GM23338 (cell line): ENCODE results near the gene CEP55. TPM values are rescaled to one million over a fixed set of nuclear protein-coding genes. Genes with fewer than 3 reads are reported as not detected.
"Not testable (repeated sequence)": the region's sequence is repeated elsewhere in the genome, so short reads cannot be mapped to it uniquely, and the experiment has no call there.

Experiments used
- ATAC-seq: fragments of 200-7000 bp; cut with Tn5 transposase; 3 replicates; pipeline ENCODE4 v1.9.1; 2020
- DNase-seq: peaks from one replicate; pipeline ENCODE4 v3.0.0-alpha.2; 2015; ENCODE audit warnings: low spot score
- H2AFZ ChIP-seq: fragments of 200-600 bp; sonication (generic); 2 replicates; pipeline ENCODE4 v1.8.0; 2016; ENCODE audit warnings: antibody characterized with exemption, mild to moderate bottlenecking, moderate library complexity
- H3F3A ChIP-seq: fragments of 200-600 bp; sonication (generic); replicated peaks from 2 replicates; pipeline ENCODE4 v1.8.0; 2017; ENCODE audit warnings: antibody characterized with exemption, mixed run types, low read depth
- H3K27ac ChIP-seq: fragments of 200-600 bp; sonication (generic); 2 replicates; pipeline ENCODE4 v1.6.1; 2016; ENCODE audit warnings: low read depth
- H3K27me3 ChIP-seq: fragments of 200-600 bp; sonication (generic); 2 replicates; pipeline ENCODE4 v1.8.0; 2016; ENCODE audit warnings: mild to moderate bottlenecking, mixed run types, moderate library complexity; ENCODE audit not compliant: insufficient read depth
- H3K36me3 ChIP-seq: fragments of 200-600 bp; sonication (generic); 2 replicates; pipeline ENCODE4 v1.8.0; 2016; ENCODE audit warnings: mild to moderate bottlenecking; ENCODE audit not compliant: insufficient read depth
- H3K4me1 ChIP-seq: fragments of 200-600 bp; sonication (generic); 2 replicates; pipeline ENCODE4 v1.8.0; 2016; ENCODE audit warnings: mild to moderate bottlenecking, moderate library complexity; ENCODE audit not compliant: insufficient read depth
- H3K4me2 ChIP-seq: fragments of 200-600 bp; sonication (generic); 2 replicates; pipeline ENCODE4 v1.7.1; 2017; ENCODE audit warnings: mixed run types
- H3K4me3 ChIP-seq: fragments of 200-600 bp; sonication (generic); 2 replicates; pipeline ENCODE4 v1.6.1; 2016; ENCODE audit warnings: mixed run types
- H3K79me2 ChIP-seq: fragments of 200-600 bp; sonication (generic); replicated peaks from 2 replicates; pipeline ENCODE4 v1.8.0; 2017; ENCODE audit warnings: mild to moderate bottlenecking; ENCODE audit not compliant: insufficient read depth
- H3K9me2 ChIP-seq: fragments of 200-600 bp; sonication (generic); 2 replicates; pipeline ENCODE4 v1.8.0; 2017; ENCODE audit not compliant: insufficient read depth
- H4K20me1 ChIP-seq: fragments of 200-600 bp; sonication (generic); replicated peaks from 2 replicates; pipeline ENCODE4 v1.8.0; 2017; ENCODE audit warnings: mild to moderate bottlenecking; ENCODE audit not compliant: insufficient read depth
- H3K27ac Mint-ChIP-seq: 2 replicates; pipeline ENCODE4 v1.8.0; 2020; ENCODE audit warnings: inconsistent platforms, mild to moderate bottlenecking, moderate library complexity, mixed read lengths
- H3K27me3 Mint-ChIP-seq: 3 replicates; pipeline ENCODE4 v1.8.0; 2022; ENCODE audit warnings: low read depth, mild to moderate bottlenecking, moderate library complexity, mixed read lengths, inconsistent platforms; ENCODE audit not compliant: insufficient read depth, poor library complexity
- H3K36me3 Mint-ChIP-seq: 3 replicates; pipeline ENCODE4 v1.8.0; 2021; ENCODE audit warnings: low read depth, mild to moderate bottlenecking, inconsistent platforms, moderate library complexity, mixed read lengths
- H3K4me1 Mint-ChIP-seq: 3 replicates; pipeline ENCODE4 v1.8.0; 2020; ENCODE audit warnings: mild to moderate bottlenecking, inconsistent platforms, mixed read lengths
- H3K4me3 Mint-ChIP-seq: 3 replicates; pipeline ENCODE4 v1.8.0; 2021; ENCODE audit warnings: moderate library complexity, mild to moderate bottlenecking, inconsistent platforms, mixed read lengths
- H3K9me3 Mint-ChIP-seq: 3 replicates; pipeline ENCODE4 v1.8.0; 2020; ENCODE audit warnings: moderate library complexity, mild to moderate bottlenecking, inconsistent platforms, mixed read lengths
- NANOG ChIP-seq: IDR thresholded peaks from 2 replicates; pipeline ENCODE4 v1.6.1; 2016; ENCODE audit warnings: antibody characterized with exemption, borderline replicate concordance
- ZNF462 ChIP-seq: fragments of 250-450 bp; sonication (Bioruptor Pico); IDR thresholded peaks from 2 replicates; pipeline ENCODE4 v1.5.0; 2020; ENCODE audit warnings: mild to moderate bottlenecking, moderate library complexity
- polyA plus RNA-seq: library from polyadenylated mRNA; unstranded; fragments of >200 nt; fragmentation: Nextera tagmentation; extraction: Ambion mirVana; gene quantifications from 2 replicates; pipeline ENCODE4 v1.2.1, GENCODE V29; 2016
- total RNA-seq: library from RNA; depleted of rRNA; stranded (reverse); fragments of >200 nt; shearing (Covaris generic); gene quantifications from 2 replicates; pipeline ENCODE4 v1.2.3, GENCODE V29; 2014
- TF ChIP-seq, protein P1 (sequence below): IDR thresholded peaks from 2 replicates; pipeline ENCODE4 v1.6.1; 2016; ENCODE audit warnings: antibody characterized with exemption
- TF ChIP-seq, protein P2 (sequence below), 2 experiments: fragments of 200-600 bp in 1 of 2; sonication (generic) in 1 of 2; conservative IDR thresholded peaks; 2 replicates each; pipeline versions ENCODE4 v1.5.1 to v1.6.1; 2016 to 2017; ENCODE audit warnings: antibody characterized with exemption in 2 of 2, low read depth in 2 of 2, mild to moderate bottlenecking in 2 of 2, moderate library complexity in 1 of 2

The CEP55 gene
- total and polyA plus RNA-seq, 2 experiments from 2014 or later: 12.4 to 22.4 TPM

GRCh38 chr10:93535293-93535692 is 38.9 kb downstream of the CEP55 start:
- Mint-ChIP-seq H3K9me3 (no peaks in the 10 kb centered on the region; the same call in 2 of the 3 replicates), H3K4me3 (no peak overlapping the region), H3K27ac (no peak overlapping the region), H3K36me3 (no peaks in the 10 kb centered on the region), H3K4me1 (no peaks in the 10 kb centered on the region), H3K27me3 (peaks cover 3% of the 10 kb centered on the region)
- TF ChIP-seq ZNF462 (CRISPR knock-in tag): no peak
- TF ChIP-seq, protein P1, sequence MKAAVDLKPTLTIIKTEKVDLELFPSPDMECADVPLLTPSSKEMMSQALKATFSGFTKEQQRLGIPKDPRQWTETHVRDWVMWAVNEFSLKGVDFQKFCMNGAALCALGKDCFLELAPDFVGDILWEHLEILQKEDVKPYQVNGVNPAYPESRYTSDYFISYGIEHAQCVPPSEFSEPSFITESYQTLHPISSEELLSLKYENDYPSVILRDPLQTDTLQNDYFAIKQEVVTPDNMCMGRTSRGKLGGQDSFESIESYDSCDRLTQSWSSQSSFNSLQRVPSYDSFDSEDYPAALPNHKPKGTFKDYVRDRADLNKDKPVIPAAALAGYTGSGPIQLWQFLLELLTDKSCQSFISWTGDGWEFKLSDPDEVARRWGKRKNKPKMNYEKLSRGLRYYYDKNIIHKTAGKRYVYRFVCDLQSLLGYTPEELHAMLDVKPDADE: no peak
- TF ChIP-seq, protein P2, sequence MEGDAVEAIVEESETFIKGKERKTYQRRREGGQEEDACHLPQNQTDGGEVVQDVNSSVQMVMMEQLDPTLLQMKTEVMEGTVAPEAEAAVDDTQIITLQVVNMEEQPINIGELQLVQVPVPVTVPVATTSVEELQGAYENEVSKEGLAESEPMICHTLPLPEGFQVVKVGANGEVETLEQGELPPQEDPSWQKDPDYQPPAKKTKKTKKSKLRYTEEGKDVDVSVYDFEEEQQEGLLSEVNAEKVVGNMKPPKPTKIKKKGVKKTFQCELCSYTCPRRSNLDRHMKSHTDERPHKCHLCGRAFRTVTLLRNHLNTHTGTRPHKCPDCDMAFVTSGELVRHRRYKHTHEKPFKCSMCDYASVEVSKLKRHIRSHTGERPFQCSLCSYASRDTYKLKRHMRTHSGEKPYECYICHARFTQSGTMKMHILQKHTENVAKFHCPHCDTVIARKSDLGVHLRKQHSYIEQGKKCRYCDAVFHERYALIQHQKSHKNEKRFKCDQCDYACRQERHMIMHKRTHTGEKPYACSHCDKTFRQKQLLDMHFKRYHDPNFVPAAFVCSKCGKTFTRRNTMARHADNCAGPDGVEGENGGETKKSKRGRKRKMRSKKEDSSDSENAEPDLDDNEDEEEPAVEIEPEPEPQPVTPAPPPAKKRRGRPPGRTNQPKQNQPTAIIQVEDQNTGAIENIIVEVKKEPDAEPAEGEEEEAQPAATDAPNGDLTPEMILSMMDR (conservative IDR thresholded peaks at IDR 0.05; ENCODE audit: low read depth in 2 of 2): peak; percentile 39 to 45
- TF ChIP-seq NANOG: no peak
- ATAC-seq (peak; percentile 64), DNase-seq (peak; percentile 59)
- Histone ChIP-seq H3K4me2 (no peak overlapping the region), H3K79me2 (no peaks in the 10 kb centered on the region), H3K27ac (no peak overlapping the region), H3K27me3 (no peaks in the 10 kb centered on the region), H3F3A (no peaks in the 10 kb centered on the region), H3K36me3 (no peaks in the 10 kb centered on the region), H4K20me1 (no peaks in the 10 kb centered on the region; the same call in 1 of the 2 replicates), H3K4me3 (no peak overlapping the region), H3K9me2 (no peaks in the 10 kb centered on the region), H2AFZ (0 out of 2 replicates have a peak overlapping the region, but pooled peaks have one; percentile 52), H3K4me1 (no peaks in the 10 kb centered on the region)

DNA sequence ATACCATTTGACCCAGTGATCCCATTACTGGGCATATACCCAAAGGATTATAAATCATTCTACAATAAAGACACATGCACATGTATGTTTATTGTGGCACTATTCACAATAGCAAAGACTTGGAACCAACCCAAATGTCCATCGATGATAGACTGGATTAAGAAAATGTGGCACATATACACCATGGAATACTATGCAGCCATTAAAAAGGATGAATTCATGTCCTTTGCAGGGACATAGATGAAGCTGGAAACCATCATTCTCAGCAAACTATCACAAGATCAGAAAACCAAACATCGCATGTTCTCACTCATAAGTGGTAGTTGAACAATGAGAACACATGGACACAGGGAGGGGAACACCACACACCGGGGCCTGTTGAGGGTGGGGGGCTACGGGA is 44.5 kb downstream of the CEP55 start:
- not testable (repeated sequence) for H3K27me3 Mint-ChIP-seq, H3K79me2 ChIP-seq, H3K4me2 ChIP-seq, H3K9me3 Mint-ChIP-seq, H4K20me1 ChIP-seq, H3K4me3 Mint-ChIP-seq, H2AFZ ChIP-seq, H3K4me1 Mint-ChIP-seq, H3K4me3 ChIP-seq, H3K9me2 ChIP-seq, H3K27ac Mint-ChIP-seq, H3K36me3 ChIP-seq, H3K36me3 Mint-ChIP-seq, H3K4me1 ChIP-seq, H3K27ac ChIP-seq, DNase-seq, H3K27me3 ChIP-seq, H3F3A ChIP-seq, ATAC-seq
